Left ventricle myocardium inferior (tissue), 1 donor: ENCODE data around the gene BAZ1A. TPM values are rescaled to one million over a fixed set of nuclear protein-coding genes. Genes with fewer than 3 reads are reported as not detected.

Experiments
- DNase-seq: peaks from one replicate; pipeline ENCODE4 v3.0.0-alpha.2; 2020
- H3K27ac ChIP-seq: fragments of 200-600 bp; replicated peaks from 2 replicates; pipeline ENCODE4 v1.8.0; 2021
- H3K27me3 ChIP-seq: fragments of 200-600 bp; 2 replicates; pipeline ENCODE4 v1.8.0; 2021; ENCODE audit warnings: low read depth
- H3K36me3 ChIP-seq: fragments of 200-600 bp; 2 replicates; pipeline ENCODE4 v1.8.0; 2021
- H3K4me1 ChIP-seq: fragments of 200-600 bp; 2 replicates; pipeline ENCODE4 v1.8.0; 2021
- H3K4me3 ChIP-seq: fragments of 200-600 bp; 2 replicates; pipeline ENCODE4 v1.8.0; 2021; ENCODE audit warnings: mild to moderate bottlenecking, moderate library complexity
- H3K9me3 ChIP-seq: fragments of 200-600 bp; replicated peaks from 2 replicates; pipeline ENCODE4 v1.8.0; 2021
- intact Hi-C: fragments of 100-400 bp; cut with micrococcal nuclease; formaldehyde crosslinking; loops from one replicate; pipeline ENCODE4 v1.11.0; 2022
- total RNA-seq: library from RNA; stranded (reverse); fragmentation: NEBNext Ultra II Directional; extraction: Animal tissue kit (Norgen Biotek cat#: 25700); gene quantifications from one replicate; pipeline ENCODE4 v1.2.1, GENCODE V29; 2021
- TF ChIP-seq, protein P1 (sequence below): fragments of 200-600 bp; IDR thresholded peaks from 2 replicates; pipeline ENCODE4 v1.8.0; 2021; ENCODE audit warnings: antibody characterized with exemption, mild to moderate bottlenecking, borderline replicate concordance
- donor health status: DM: no; HTN: yes; CAD: no; lungs with severe emphysema.

The BAZ1A gene
- total RNA-seq, 1 donor from 2014 or later: 4.5 TPM

DNA sequence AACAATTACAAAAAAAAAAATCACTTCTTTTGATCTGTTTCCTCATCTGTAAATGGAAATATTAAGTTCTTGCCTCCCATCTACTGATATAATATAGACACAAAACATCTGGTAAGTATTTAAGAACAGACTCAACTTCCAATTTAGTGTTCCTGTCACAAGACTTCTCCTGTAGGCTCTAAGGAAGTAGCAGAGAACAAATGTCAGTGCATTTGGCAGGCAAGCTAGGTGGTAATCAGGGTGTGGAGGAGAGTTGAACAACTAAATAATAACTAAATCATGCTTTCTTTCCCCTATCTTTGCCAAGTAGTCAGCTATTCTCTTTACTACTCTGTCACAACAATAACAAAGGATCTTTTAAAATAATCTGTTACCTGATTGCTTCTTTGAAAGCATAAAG is 22.1 kb downstream of the BAZ1A start:
- intact Hi-C loops: no loop called here
- TF ChIP-seq, protein P1, sequence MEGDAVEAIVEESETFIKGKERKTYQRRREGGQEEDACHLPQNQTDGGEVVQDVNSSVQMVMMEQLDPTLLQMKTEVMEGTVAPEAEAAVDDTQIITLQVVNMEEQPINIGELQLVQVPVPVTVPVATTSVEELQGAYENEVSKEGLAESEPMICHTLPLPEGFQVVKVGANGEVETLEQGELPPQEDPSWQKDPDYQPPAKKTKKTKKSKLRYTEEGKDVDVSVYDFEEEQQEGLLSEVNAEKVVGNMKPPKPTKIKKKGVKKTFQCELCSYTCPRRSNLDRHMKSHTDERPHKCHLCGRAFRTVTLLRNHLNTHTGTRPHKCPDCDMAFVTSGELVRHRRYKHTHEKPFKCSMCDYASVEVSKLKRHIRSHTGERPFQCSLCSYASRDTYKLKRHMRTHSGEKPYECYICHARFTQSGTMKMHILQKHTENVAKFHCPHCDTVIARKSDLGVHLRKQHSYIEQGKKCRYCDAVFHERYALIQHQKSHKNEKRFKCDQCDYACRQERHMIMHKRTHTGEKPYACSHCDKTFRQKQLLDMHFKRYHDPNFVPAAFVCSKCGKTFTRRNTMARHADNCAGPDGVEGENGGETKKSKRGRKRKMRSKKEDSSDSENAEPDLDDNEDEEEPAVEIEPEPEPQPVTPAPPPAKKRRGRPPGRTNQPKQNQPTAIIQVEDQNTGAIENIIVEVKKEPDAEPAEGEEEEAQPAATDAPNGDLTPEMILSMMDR: no peak
- Histone ChIP-seq H3K27me3 (no peaks in the 10 kb centered on the region), H3K36me3 (peaks cover 11% of the 10 kb centered on the region), H3K4me3 (no peak overlapping the region), H3K4me1 (peaks cover 8% of the 10 kb centered on the region), H3K27ac (no peak overlapping the region), H3K9me3 (no peaks in the 10 kb centered on the region)
- no peak for DNase-seq

DNA sequence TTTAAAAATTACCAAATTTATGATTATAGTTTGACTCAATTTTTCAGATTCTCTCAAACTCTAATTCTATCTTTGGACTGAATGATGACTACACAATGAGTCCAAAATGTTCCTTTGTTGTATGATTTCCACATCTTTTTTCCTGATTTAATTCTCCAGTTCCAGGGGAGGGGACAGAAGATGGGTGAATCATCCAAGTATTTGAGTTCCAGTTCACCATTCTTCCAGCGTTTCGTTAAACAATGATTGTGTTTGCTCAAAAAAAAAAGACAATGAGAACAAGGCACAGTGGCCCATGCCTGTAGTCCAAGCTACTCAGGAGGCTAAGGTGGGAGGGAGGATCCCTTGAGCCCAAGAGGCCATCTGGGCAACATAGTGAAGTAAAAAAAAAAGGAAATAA is 23.8 kb downstream of the BAZ1A start:
- Histone ChIP-seq H3K9me3 (no peaks in the 10 kb centered on the region), H3K4me3 (no peak overlapping the region), H3K36me3 (peaks cover 17% of the 10 kb centered on the region), H3K4me1 (peaks cover 8% of the 10 kb centered on the region), H3K27me3 (no peaks in the 10 kb centered on the region), H3K27ac (no peak overlapping the region)
- intact Hi-C loops: no loop called here
- TF ChIP-seq, protein P1: no peak
- no peak for DNase-seq

DNA sequence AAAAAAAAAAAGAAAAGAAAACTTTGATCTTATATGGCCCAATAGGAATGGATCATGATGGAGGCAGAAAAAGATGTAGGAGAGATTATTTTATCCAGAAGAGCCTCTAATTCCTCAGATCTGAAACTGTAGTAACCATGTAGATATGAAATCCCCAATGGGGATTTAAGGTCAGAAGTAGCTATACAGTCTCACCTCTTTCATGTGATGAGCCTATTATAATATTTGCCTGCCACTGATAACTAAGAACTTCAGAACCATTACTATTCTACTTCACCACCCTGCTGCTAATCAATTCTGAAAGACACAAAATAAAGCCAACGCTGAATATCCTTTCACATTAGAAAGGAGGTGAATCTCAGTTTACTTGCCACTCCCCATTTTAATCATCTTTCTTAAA is 29.3 kb downstream of the BAZ1A start:
- intact Hi-C loops: no loop called here
- TF ChIP-seq, protein P1: no peak
- Histone ChIP-seq H3K27ac (no peak overlapping the region), H3K9me3 (no peaks in the 10 kb centered on the region), H3K4me1 (peaks cover 14% of the 10 kb centered on the region), H3K4me3 (no peak overlapping the region), H3K27me3 (no peaks in the 10 kb centered on the region), H3K36me3 (peaks cover 6% of the 10 kb centered on the region)
- no peak for DNase-seq

DNA sequence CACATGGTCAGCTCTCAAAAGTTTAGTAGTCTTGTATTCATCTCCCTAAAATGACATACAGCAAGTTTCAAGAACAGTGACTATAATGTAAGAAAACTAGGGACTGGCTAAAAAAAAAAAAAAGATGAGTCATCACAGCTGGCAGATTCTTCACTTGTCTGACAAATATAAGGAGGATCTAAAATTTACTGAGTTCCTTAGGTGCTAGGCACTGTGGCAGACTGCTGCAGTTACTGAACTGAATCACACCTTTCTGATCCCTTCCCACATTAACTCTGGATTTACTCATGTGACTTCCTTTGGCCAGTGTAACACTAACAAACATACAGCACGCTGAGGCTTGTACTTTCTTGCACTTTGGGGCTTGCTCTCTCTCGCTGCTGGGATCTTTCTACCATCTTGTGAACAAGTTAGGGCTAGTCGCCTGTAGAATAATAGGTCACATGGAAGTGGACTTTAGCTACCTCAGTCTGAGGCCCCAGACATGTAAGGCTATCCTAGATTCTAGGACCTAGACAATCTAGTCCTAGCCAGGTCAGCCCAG is 32.1 kb downstream of the BAZ1A start:
- intact Hi-C loops: no loop called here
- no peak for DNase-seq

DNA sequence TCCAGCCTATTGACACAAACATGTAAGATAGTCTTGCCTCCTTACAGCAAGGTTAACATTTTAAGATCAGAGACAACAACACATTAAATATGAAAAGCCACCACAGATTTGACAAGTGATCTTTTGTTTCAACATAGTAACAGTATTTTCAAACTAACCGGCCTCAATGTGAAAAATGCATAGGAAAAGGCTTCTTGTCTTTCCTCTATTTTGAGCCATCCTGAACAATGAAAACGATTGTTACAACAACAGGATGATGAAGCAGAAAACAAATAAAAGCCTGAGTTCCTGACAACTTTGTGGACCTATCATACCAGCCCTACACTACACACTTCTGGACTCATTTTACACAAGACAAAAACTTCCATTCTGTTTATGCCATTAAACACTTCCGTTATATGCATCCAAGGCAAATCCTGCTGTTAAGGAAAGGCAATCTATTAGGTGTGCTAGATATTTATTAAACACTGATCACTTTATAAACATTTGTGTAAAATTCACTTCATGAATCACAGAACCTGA is 37.3 kb downstream of the BAZ1A start:
- Histone ChIP-seq H3K9me3 (no peaks in the 10 kb centered on the region), H3K4me1 (peaks cover 7% of the 10 kb centered on the region), H3K27ac (no peak overlapping the region), H3K27me3 (no peaks in the 10 kb centered on the region), H3K36me3 (no peaks in the 10 kb centered on the region), H3K4me3 (no peak overlapping the region)
- TF ChIP-seq, protein P1: no peak
- DNase-seq: no peak
- intact Hi-C loops: no loop called here

More for the DNA sequence above, 32.1 kb downstream of the BAZ1A start:
- TF ChIP-seq, protein P1: no peak
- Histone ChIP-seq H3K4me1 (peaks cover 14% of the 10 kb centered on the region), H3K4me3 (no peak overlapping the region), H3K27me3 (no peaks in the 10 kb centered on the region), H3K36me3 (peaks cover 6% of the 10 kb centered on the region), H3K9me3 (no peaks in the 10 kb centered on the region), H3K27ac (no peak overlapping the region)
